ENCODE data around the gene GSC2. TPM values are rescaled to one million over a fixed set of nuclear protein-coding genes. Genes with fewer than 3 reads are reported as not detected.

GSC2 gene, protein sequence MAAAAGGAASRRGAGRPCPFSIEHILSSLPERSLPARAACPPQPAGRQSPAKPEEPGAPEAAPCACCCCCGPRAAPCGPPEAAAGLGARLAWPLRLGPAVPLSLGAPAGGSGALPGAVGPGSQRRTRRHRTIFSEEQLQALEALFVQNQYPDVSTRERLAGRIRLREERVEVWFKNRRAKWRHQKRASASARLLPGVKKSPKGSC
- not detected in 2 replicates for total RNA-seq (2011; cell fraction: chromatin; rRNA removed; ENCODE audit: low replicate concordance)
- total RNA-seq (2011; cell fraction: nucleolus; rRNA removed) = not detected in 2 replicates
- total RNA-seq (2011; cell fraction: nucleoplasm; rRNA removed) = not detected in 2 replicates
- total RNA-seq (2014; rRNA removed) (not detected in 2 replicates), total RNA-seq (2014; rRNA removed; fragmentation: Illumina TruSeq; extraction: Trizol) (not detected in 2 replicates), total RNA-seq (2015; rRNA removed; fragmentation: Illumina TruSeq; extraction: Trizol) (not detected in 2 replicates), total RNA-seq (2021) (not detected in 2 replicates), polyA plus RNA-seq (2011; rRNA removed) (not detected in 2 replicates), polyA plus RNA-seq (2014; fragmentation: Illumina TruSeq; extraction: Trizol) (not detected in 2 replicates), polyA plus RNA-seq (2014; fragmentation: Nextera tagmentation; extraction: Ambion mirVana) (not detected), polyA plus RNA-seq (2014; rRNA removed) (not detected in 2 replicates), polyA minus RNA-seq (2011; rRNA and poly(A)+ RNA removed) (not detected in 2 replicates), Bru-seq, nascent RNA (not detected), BruChase-seq, experiment 1, labeled RNA remaining after a 2-hour chase (not detected), BruChase-seq, experiment 2, labeled RNA remaining after a 6-hour chase (not detected)
- polyA plus RNA-seq (2011; cell fraction: cytosol; rRNA removed) = not detected in 2 replicates
- not detected in 2 replicates for polyA plus RNA-seq (2011; cell fraction: nucleus; rRNA removed)
- not detected in 2 replicates for polyA plus RNA-seq (2012)
- not detected in 2 replicates for polyA minus RNA-seq (2011; cell fraction: cytosol; rRNA and poly(A)+ RNA removed)
- polyA minus RNA-seq (2011; cell fraction: nucleus; rRNA and poly(A)+ RNA removed) = not detected in 2 replicates
- long read RNA-seq, experiment 1 = 0 reads
- long read RNA-seq, experiment 2 = 0 reads
- long read RNA-seq, experiment 3 = 0 reads

DNA sequence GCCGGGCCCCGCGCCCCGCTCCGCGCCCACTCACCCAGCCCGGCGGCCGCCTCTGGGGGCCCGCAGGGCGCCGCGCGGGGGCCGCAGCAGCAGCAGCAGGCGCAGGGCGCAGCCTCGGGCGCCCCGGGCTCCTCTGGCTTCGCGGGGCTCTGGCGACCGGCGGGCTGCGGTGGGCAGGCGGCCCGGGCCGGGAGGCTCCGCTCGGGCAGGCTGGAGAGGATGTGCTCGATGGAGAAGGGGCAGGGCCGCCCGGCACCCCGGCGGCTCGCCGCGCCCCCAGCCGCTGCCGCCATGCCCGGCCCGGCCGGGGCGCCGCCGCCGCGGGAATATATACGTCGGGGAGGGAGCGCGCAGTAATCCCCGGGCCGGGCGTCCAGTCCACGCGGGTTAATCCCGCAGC is at the start of gene GSC2:
TSS of gene GSC2 (minus strand) at position 302 of the 400 bp plus-strand sequence. CDS start at position 293, 9 bp downstream.
- no peaks in the 10 kb centered on the region for H3K36me3 ChIP-seq (ENCODE audit: control insufficient read depth, insufficient read depth, low read length)
- FAIRE-seq (no peak), ATAC-seq (no peak), DNase-seq (ENCODE audit: extremely low read depth in 1 of 4, low spot score in 3 of 4) (no peak)
- peaks cover 42 to 66% of the 10 kb centered on the region in 2 experiments for H3K27me3 ChIP-seq (ENCODE audit: control insufficient read depth in 2 of 2, insufficient read depth in 2 of 2, low read length in 2 of 2)
- no peak for TF ChIP-seq ZNF3 (CRISPR knock-in tag; IDR thresholded peaks at IDR 0.05)
- TF ChIP-seq CBX1 (IDR thresholded peaks at IDR 0.05; ENCODE audit: low read depth) = no peak
- TF ChIP-seq NCOA1 (IDR thresholded peaks at IDR 0.05; ENCODE audit: low read depth) = no peak
- no peak for TF ChIP-seq HDAC1 (IDR thresholded peaks at IDR 0.05)
- TF ChIP-seq, protein P1, sequence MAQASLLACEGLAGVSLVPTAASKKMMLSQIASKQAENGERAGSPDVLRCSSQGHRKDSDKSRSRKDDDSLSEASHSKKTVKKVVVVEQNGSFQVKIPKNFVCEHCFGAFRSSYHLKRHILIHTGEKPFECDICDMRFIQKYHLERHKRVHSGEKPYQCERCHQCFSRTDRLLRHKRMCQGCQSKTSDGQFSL (CRISPR knock-in tag; IDR thresholded peaks at IDR 0.05) = no peak
- TF ChIP-seq, protein P1 (tag; IDR thresholded peaks at IDR 0.05) = no peak
- no peak within 1 kb of the TSS for H3K4me2 ChIP-seq (ENCODE audit: insufficient read depth, low read length)
- H3K27ac ChIP-seq (ENCODE audit: extremely low read depth, low read depth, low read length) = no peak within 1 kb of the TSS
- H3K9me3 ChIP-seq (replicated peaks; ENCODE audit: control insufficient read depth, insufficient read depth, low read depth, low read length) = no peaks in the 10 kb centered on the region
- H3K9ac ChIP-seq (ENCODE audit: insufficient read depth in 1 of 2, low read depth in 2 of 2, low read length in 2 of 2) = no peak within 1 kb of the TSS
- 56% methylated on average over 59 of the region's 59 CpGs for WGBS (ENCODE audit: insufficient coverage, low coverage, missing lambda C conversion rate)
- H3K4me1 ChIP-seq (replicated peaks in 1 of 2; ENCODE audit: control insufficient read depth in 2 of 2, insufficient read depth in 2 of 2, low read length in 2 of 2) = peaks cover 0 to 22% of the 10 kb centered on the region in 2 experiments; a peak in 3 of 5 replicates
- no peaks in the 10 kb centered on the region for H3K9me1 ChIP-seq (ENCODE audit: control insufficient read depth, insufficient read depth, low read length)
- ChIA-PET CTCF (ENCODE audit: low intra/inter-chr PET ratio) (no interaction called here), POLR2A (no interaction called here)
- H3K4me3 ChIP-seq = no peak within 1 kb of the TSS
- 0 out of 2 replicates have a peak, but pooled peaks cover 3% of the 10 kb centered on the region for H4K20me1 ChIP-seq (replicated peaks; ENCODE audit: control insufficient read depth, insufficient read depth, low read length)
- in situ Hi-C loops (cut with MboI) = no loop called here
- H3K79me2 ChIP-seq (ENCODE audit: control insufficient read depth, insufficient read depth, low read length) = no peaks in the 10 kb centered on the region
- BruUV-seq (replicated peaks) = no TSS peak
- H2AFZ ChIP-seq (ENCODE audit: low read depth, low read length) = no peak within 1 kb of the TSS
- intact Hi-C loops (cut with micrococcal nuclease) = no loop called here

All from K562 (cell line).